ENCODE measurements around the gene SUPT6H.

DNA sequence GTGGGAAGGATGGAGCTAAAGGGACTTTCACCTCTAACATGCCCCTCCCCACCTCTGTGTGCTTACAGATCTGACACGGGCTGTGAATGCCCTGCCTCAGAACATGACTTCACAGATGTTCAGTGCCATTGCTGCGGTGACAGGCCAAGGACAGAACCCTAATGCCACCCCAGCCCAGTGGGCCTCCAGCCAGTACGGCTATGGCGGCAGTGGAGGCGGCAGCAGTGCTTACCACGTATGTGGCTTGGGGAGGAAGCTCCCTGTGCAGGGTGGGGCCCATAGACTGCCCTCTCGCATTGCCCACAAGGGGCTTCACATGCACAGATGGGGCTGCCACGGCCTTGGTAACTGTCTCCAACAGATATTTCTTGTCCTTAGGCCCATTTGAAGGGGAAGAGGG lies 38.3 kb downstream of the SUPT6H start:
- TF ChIP-seq, protein P1, sequence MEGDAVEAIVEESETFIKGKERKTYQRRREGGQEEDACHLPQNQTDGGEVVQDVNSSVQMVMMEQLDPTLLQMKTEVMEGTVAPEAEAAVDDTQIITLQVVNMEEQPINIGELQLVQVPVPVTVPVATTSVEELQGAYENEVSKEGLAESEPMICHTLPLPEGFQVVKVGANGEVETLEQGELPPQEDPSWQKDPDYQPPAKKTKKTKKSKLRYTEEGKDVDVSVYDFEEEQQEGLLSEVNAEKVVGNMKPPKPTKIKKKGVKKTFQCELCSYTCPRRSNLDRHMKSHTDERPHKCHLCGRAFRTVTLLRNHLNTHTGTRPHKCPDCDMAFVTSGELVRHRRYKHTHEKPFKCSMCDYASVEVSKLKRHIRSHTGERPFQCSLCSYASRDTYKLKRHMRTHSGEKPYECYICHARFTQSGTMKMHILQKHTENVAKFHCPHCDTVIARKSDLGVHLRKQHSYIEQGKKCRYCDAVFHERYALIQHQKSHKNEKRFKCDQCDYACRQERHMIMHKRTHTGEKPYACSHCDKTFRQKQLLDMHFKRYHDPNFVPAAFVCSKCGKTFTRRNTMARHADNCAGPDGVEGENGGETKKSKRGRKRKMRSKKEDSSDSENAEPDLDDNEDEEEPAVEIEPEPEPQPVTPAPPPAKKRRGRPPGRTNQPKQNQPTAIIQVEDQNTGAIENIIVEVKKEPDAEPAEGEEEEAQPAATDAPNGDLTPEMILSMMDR (IDR thresholded peaks at IDR 0.05): no peak
- no peak for TF ChIP-seq ZFX (IDR thresholded peaks at IDR 0.05; ENCODE audit: borderline replicate concordance)

Measured in 22Rv1 (cell line).